Neural cell (in vitro differentiated cells): Measurements from ENCODE around the gene FGF9. TPM values are rescaled to one million over a fixed set of nuclear protein-coding genes. Genes with fewer than 3 reads are reported as not detected.

Experiments
- H2AFZ ChIP-seq: fragments of 200-600, 300-800 bp; sonication (generic), shearing (Covaris generic); 2 replicates; pipeline ENCODE4 v1.6.0; 2014; ENCODE audit warnings: low read depth, mild to moderate bottlenecking, antibody characterized with exemption, low read length, moderate library complexity
- H3F3A ChIP-seq: fragments of 200-600 bp; shearing (Covaris generic); 2 replicates; pipeline ENCODE4 v1.6.1; 2016; ENCODE audit warnings: mild to moderate bottlenecking, moderate library complexity, mixed read lengths, antibody characterized with exemption, low read length; ENCODE audit not compliant: insufficient read depth, poor library complexity, severe bottlenecking
- H3K27ac ChIP-seq: fragments of 200-600, 300-800 bp; sonication (generic), shearing (Covaris generic); 2 replicates; pipeline ENCODE4 v1.5.1; 2014; ENCODE audit warnings: mild to moderate bottlenecking, low read length, moderate library complexity
- H3K27me3 ChIP-seq: fragments of 300-800, 200-600 bp; sonication (generic), shearing (Covaris generic); 2 replicates; pipeline ENCODE4 v1.6.0; 2014; ENCODE audit warnings: mild to moderate bottlenecking, low read depth, low read length, moderate library complexity; ENCODE audit not compliant: insufficient read depth
- H3K36me3 ChIP-seq: fragments of 300-800, 200-600 bp; sonication (generic), shearing (Covaris generic); 2 replicates; pipeline ENCODE4 v1.5.1; 2014; ENCODE audit warnings: mild to moderate bottlenecking, antibody characterized with exemption, low read length, moderate library complexity; ENCODE audit not compliant: insufficient read depth
- H3K4me2 ChIP-seq: fragments of 300-800, 200-600 bp; sonication (generic), shearing (Covaris generic); 2 replicates; pipeline ENCODE4 v1.6.0; 2014; ENCODE audit warnings: mild to moderate bottlenecking, low read length
- H3K4me3 ChIP-seq: fragments of 300-800, 200-600 bp; sonication (generic), shearing (Covaris generic); 2 replicates; pipeline ENCODE4 v1.5.1; 2014; ENCODE audit warnings: mild to moderate bottlenecking, low read length, moderate library complexity
- H3K79me2 ChIP-seq: fragments of 200-600 bp; shearing (Covaris generic); replicated peaks from 2 replicates; pipeline ENCODE4 v1.6.0; 2014; ENCODE audit warnings: mild to moderate bottlenecking, low read length, moderate library complexity; ENCODE audit not compliant: insufficient read depth
- H3K9ac ChIP-seq: fragments of 300-800, 200-600 bp; sonication (generic), shearing (Covaris generic); 2 replicates; pipeline ENCODE4 v1.6.1; 2016; ENCODE audit warnings: mild to moderate bottlenecking, low read length, mixed read lengths
- H3K9me2 ChIP-seq: fragments of 200-600 bp; shearing (Covaris generic); 2 replicates; pipeline ENCODE4 v1.6.1; 2016; ENCODE audit warnings: mild to moderate bottlenecking, low read length, mixed read lengths; ENCODE audit not compliant: insufficient read depth
- H3K9me3 ChIP-seq: fragments of 200-600, 300-800 bp; sonication (generic), shearing (Covaris generic); 2 replicates; pipeline ENCODE4 v1.6.1; 2016; ENCODE audit warnings: mild to moderate bottlenecking, mixed run types, low read length, moderate library complexity, mixed read lengths
- H4K20me1 ChIP-seq: fragments of 200-600 bp; shearing (Covaris generic); 2 replicates; pipeline ENCODE4 v1.6.1; 2016; ENCODE audit warnings: mild to moderate bottlenecking, mixed run types; ENCODE audit not compliant: insufficient read depth
- EP300 ChIP-seq: fragments of 450-650 bp; conservative IDR thresholded peaks from 2 replicates; pipeline ENCODE4 v1.6.1; 2014; ENCODE audit warnings: antibody characterized with exemption, mild to moderate bottlenecking, moderate library complexity; ENCODE audit not compliant: poor library complexity, severe bottlenecking
- EZH2 ChIP-seq: fragments of 200-600, 300-800 bp; shearing (Covaris generic), sonication (generic); IDR thresholded peaks from 2 replicates; pipeline ENCODE4 v1.6.1; 2014; ENCODE audit warnings: antibody characterized with exemption, low read length, borderline replicate concordance, mild to moderate bottlenecking; ENCODE audit not compliant: insufficient read depth, poor library complexity, severe bottlenecking
- MXI1 ChIP-seq: fragments of 450-650 bp; conservative IDR thresholded peaks from 2 replicates; pipeline ENCODE4 v1.6.1; 2014; ENCODE audit warnings: antibody characterized with exemption, mild to moderate bottlenecking; ENCODE audit not compliant: poor library complexity, severe bottlenecking
- POLR2AphosphoS5 ChIP-seq: IDR thresholded peaks from 2 replicates; pipeline ENCODE4 v1.6.1; 2012
- RAD21 ChIP-seq: fragments of 450-650 bp; conservative IDR thresholded peaks from 2 replicates; pipeline ENCODE4 v1.6.1; 2014; ENCODE audit warnings: antibody characterized with exemption, mild to moderate bottlenecking, moderate library complexity
- SMC3 ChIP-seq: fragments of 450-650 bp; conservative IDR thresholded peaks from 2 replicates; pipeline ENCODE4 v1.6.1; 2014; ENCODE audit warnings: antibody characterized with exemption, mild to moderate bottlenecking, moderate library complexity; ENCODE audit not compliant: poor library complexity
- TAF1 ChIP-seq: IDR thresholded peaks from 2 replicates; pipeline ENCODE4 v1.6.1; 2012; ENCODE audit warnings: low read depth
- polyA plus RNA-seq: library from polyadenylated mRNA; depleted of rRNA; stranded (reverse); fragments of >200 nt; gene quantifications from 2 replicates; pipeline ENCODE4 v1.2.3, GENCODE V29; 2014
- TF ChIP-seq, protein P1 (sequence below): IDR thresholded peaks from 2 replicates; pipeline ENCODE4 v1.6.1; 2012; ENCODE audit warnings: borderline replicate concordance
- TF ChIP-seq, protein P2 (sequence below): fragments of 450-650 bp; IDR thresholded peaks from 2 replicates; pipeline ENCODE4 v1.5.1; 2014; ENCODE audit warnings: antibody characterized with exemption, mild to moderate bottlenecking, moderate library complexity; ENCODE audit not compliant: poor library complexity, severe bottlenecking

Gene FGF9
- polyA plus RNA-seq, 1 donor from 2014 or later = 29.4 TPM

DNA sequence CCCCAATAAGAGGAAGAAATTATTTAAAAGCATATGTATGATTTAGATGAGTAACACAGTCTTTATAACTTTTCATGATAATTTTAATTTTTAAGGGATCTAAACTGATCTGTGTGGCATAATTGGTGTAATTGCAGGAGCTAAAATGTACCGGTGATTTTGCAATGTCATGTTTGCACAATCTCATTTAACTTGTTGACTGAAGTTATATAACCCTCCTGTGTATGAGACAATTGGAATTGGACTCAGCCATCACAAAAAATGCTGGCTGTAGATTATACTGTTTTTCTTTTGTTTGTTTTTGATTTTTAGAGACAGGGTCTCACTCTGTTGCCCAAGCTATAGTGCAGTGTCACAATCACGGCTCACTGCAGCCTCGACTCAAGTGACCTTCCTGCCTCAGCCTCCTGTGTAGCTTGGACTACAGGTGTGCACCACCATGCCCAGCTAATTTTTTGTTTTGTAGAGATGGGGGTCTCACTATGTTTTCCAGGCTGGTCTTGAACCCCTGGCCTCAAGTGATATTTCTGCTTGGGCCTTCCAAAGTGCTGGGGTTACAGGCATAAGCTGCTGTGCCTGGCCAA is 26.1 kb downstream of the FGF9 start:
- no peak for TF ChIP-seq POLR2AphosphoS5
- TF ChIP-seq, protein P1, sequence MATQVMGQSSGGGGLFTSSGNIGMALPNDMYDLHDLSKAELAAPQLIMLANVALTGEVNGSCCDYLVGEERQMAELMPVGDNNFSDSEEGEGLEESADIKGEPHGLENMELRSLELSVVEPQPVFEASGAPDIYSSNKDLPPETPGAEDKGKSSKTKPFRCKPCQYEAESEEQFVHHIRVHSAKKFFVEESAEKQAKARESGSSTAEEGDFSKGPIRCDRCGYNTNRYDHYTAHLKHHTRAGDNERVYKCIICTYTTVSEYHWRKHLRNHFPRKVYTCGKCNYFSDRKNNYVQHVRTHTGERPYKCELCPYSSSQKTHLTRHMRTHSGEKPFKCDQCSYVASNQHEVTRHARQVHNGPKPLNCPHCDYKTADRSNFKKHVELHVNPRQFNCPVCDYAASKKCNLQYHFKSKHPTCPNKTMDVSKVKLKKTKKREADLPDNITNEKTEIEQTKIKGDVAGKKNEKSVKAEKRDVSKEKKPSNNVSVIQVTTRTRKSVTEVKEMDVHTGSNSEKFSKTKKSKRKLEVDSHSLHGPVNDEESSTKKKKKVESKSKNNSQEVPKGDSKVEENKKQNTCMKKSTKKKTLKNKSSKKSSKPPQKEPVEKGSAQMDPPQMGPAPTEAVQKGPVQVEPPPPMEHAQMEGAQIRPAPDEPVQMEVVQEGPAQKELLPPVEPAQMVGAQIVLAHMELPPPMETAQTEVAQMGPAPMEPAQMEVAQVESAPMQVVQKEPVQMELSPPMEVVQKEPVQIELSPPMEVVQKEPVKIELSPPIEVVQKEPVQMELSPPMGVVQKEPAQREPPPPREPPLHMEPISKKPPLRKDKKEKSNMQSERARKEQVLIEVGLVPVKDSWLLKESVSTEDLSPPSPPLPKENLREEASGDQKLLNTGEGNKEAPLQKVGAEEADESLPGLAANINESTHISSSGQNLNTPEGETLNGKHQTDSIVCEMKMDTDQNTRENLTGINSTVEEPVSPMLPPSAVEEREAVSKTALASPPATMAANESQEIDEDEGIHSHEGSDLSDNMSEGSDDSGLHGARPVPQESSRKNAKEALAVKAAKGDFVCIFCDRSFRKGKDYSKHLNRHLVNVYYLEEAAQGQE = no peak
- no peak for TF ChIP-seq RAD21
- no peak for TF ChIP-seq SMC3
- TF ChIP-seq MXI1 = no peak
- no peak for TF ChIP-seq EZH2
- Histone ChIP-seq H3K27me3 (no peaks in the 10 kb centered on the region), H2AFZ (no peak overlapping the region), H3K27ac (no peak overlapping the region), H3K4me3 (no peak overlapping the region), H3K9me3 (no peaks in the 10 kb centered on the region), H3K9ac (no peak overlapping the region), H3K79me2 (no peaks in the 10 kb centered on the region), H4K20me1 (no peaks in the 10 kb centered on the region), H3K9me2 (no peaks in the 10 kb centered on the region), H3F3A (no peaks in the 10 kb centered on the region), H3K36me3 (peaks cover 25% of the 10 kb centered on the region), H3K4me2 (no peak overlapping the region)

DNA sequence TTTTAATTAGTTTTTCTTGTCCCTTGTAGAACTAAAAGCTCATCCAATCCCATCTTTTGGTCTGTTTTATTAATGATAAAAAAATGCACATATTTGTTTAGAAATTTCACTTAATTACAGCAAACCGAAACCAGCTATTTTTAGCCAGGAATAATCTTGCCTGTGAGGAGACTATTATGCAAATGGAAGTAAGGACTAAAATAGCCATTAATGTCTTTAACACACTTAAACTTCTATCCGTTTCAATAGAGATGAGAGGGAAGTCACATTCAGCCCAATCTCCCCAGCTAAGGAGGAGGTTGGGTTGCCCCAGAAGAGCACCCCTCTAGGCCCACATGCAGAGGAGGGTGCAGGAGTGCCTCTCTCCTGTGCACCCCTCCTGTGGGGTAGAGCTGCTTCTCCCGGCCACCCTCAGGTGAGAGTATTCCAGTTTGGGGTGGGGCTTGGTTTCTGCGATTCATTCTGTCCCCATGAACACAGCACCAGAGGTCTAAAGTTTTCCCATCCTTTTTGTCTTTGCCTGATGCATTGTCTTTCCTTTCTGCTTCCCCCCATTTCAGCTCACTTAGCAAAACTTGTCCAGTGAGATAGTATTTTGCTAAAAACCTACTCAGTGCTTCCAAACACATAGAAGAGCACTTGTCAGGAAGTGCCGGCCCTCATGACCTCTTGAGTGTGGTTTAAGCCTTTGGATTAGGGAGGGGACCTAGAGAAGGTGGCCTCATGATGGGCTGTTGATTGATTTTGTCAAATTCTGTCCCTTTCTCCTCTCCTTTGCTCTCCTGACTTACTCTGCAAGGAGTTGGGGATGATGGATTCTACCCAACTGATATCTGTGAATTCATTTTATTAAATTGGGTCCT is 28.2 kb downstream of the FGF9 start:
- H3F3A ChIP-seq = no peaks in the 10 kb centered on the region
- H3K27ac ChIP-seq = no peak overlapping the region
- no peak overlapping the region for H3K4me2 ChIP-seq
- no peak overlapping the region for H3K4me3 ChIP-seq
- no peaks in the 10 kb centered on the region for H3K27me3 ChIP-seq
- no peak for TF ChIP-seq EZH2
- TF ChIP-seq POLR2AphosphoS5 = no peak
- no peak for TF ChIP-seq SMC3
- TF ChIP-seq, protein P2, sequence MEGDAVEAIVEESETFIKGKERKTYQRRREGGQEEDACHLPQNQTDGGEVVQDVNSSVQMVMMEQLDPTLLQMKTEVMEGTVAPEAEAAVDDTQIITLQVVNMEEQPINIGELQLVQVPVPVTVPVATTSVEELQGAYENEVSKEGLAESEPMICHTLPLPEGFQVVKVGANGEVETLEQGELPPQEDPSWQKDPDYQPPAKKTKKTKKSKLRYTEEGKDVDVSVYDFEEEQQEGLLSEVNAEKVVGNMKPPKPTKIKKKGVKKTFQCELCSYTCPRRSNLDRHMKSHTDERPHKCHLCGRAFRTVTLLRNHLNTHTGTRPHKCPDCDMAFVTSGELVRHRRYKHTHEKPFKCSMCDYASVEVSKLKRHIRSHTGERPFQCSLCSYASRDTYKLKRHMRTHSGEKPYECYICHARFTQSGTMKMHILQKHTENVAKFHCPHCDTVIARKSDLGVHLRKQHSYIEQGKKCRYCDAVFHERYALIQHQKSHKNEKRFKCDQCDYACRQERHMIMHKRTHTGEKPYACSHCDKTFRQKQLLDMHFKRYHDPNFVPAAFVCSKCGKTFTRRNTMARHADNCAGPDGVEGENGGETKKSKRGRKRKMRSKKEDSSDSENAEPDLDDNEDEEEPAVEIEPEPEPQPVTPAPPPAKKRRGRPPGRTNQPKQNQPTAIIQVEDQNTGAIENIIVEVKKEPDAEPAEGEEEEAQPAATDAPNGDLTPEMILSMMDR = no peak
- TF ChIP-seq, protein P1 = no peak
- no peak for TF ChIP-seq MXI1
- no peak for TF ChIP-seq EP300
- no peak for TF ChIP-seq RAD21
- no peak for TF ChIP-seq TAF1
- no peak overlapping the region for H3K9ac ChIP-seq
- H3K36me3 ChIP-seq = peaks cover 19% of the 10 kb centered on the region
- no peaks in the 10 kb centered on the region for H3K9me3 ChIP-seq
- H3K9me2 ChIP-seq = no peaks in the 10 kb centered on the region
- no peaks in the 10 kb centered on the region for H4K20me1 ChIP-seq
- H3K79me2 ChIP-seq = no peaks in the 10 kb centered on the region
- H2AFZ ChIP-seq = no peak overlapping the region
